ENCODE results near the gene SEMA3A.

SEMA3A gene

GRCh38 chr7:84106291-84106690 is 88.3 kb downstream of the SEMA3A start:
- no peak overlapping the region for H3K27ac ChIP-seq (ENCODE audit: insufficient read depth, low read length, poor library complexity, severe bottlenecking)
- H3K4me1 ChIP-seq (ENCODE audit: control insufficient read depth, insufficient read depth, low read length, poor library complexity, severe bottlenecking), result no peaks in the 10 kb centered on the region
- no peaks in the 10 kb centered on the region for H3K36me3 ChIP-seq (ENCODE audit: control insufficient read depth, insufficient read depth, low read length)

GRCh38 chr7:84105586-84105985 is 89.0 kb downstream of the SEMA3A start:
- Histone ChIP-seq H3K9me3 (ENCODE audit: control insufficient read depth, low read length) (no peaks in the 10 kb centered on the region), H3K4me3 (ENCODE audit: insufficient read depth, low read depth, low read length, poor library complexity, severe bottlenecking) (no peak overlapping the region), H3K4me1 (ENCODE audit: control insufficient read depth, insufficient read depth, low read length, poor library complexity, severe bottlenecking) (no peaks in the 10 kb centered on the region), H3K36me3 (ENCODE audit: control insufficient read depth, insufficient read depth, low read length) (no peaks in the 10 kb centered on the region), H3K27ac (ENCODE audit: insufficient read depth, low read length, poor library complexity, severe bottlenecking) (no peak overlapping the region), H3K27me3 (replicated peaks; ENCODE audit: control insufficient read depth, insufficient read depth, low read length, poor library complexity, severe bottlenecking) (no peaks in the 10 kb centered on the region)
- no peak for DNase-seq

More at GRCh38 chr7:84106291-84106690, 88.3 kb downstream of the SEMA3A start:
- DNase-seq, result no peak
- H3K27me3 ChIP-seq (replicated peaks; ENCODE audit: control insufficient read depth, insufficient read depth, low read length, poor library complexity, severe bottlenecking), result no peaks in the 10 kb centered on the region
- no peaks in the 10 kb centered on the region for H3K9me3 ChIP-seq (ENCODE audit: control insufficient read depth, low read length)
- no peak overlapping the region for H3K4me3 ChIP-seq (ENCODE audit: insufficient read depth, low read depth, low read length, poor library complexity, severe bottlenecking)

- no peak overlapping the region for H3K27ac ChIP-seq (ENCODE audit: insufficient read depth, low read length, poor library complexity, severe bottlenecking)
- H3K27me3 ChIP-seq (replicated peaks; ENCODE audit: control insufficient read depth, insufficient read depth, low read length, poor library complexity, severe bottlenecking), result no peaks in the 10 kb centered on the region
- H3K9me3 ChIP-seq (ENCODE audit: control insufficient read depth, low read length), result no peaks in the 10 kb centered on the region
- no peaks in the 10 kb centered on the region for H3K36me3 ChIP-seq (ENCODE audit: control insufficient read depth, insufficient read depth, low read length)
- no peaks in the 10 kb centered on the region for H3K4me1 ChIP-seq (ENCODE audit: control insufficient read depth, insufficient read depth, low read length, poor library complexity, severe bottlenecking)
- no peak overlapping the region for H3K4me3 ChIP-seq (ENCODE audit: insufficient read depth, low read depth, low read length, poor library complexity, severe bottlenecking)
- DNase-seq, result no peak
These were observed 89.8 kb downstream of the SEMA3A start for GRCh38 chr7:84104826-84105225.

GRCh38 chr7:84102213-84102612 is 92.4 kb downstream of the SEMA3A start:
- H3K27ac ChIP-seq (ENCODE audit: insufficient read depth, low read length, poor library complexity, severe bottlenecking), result no peak overlapping the region
- no peaks in the 10 kb centered on the region for H3K36me3 ChIP-seq (ENCODE audit: control insufficient read depth, insufficient read depth, low read length)
- no peaks in the 10 kb centered on the region for H3K27me3 ChIP-seq (replicated peaks; ENCODE audit: control insufficient read depth, insufficient read depth, low read length, poor library complexity, severe bottlenecking)
- no peaks in the 10 kb centered on the region for H3K4me1 ChIP-seq (ENCODE audit: control insufficient read depth, insufficient read depth, low read length, poor library complexity, severe bottlenecking)
- no peak overlapping the region for H3K4me3 ChIP-seq (ENCODE audit: insufficient read depth, low read depth, low read length, poor library complexity, severe bottlenecking)
- DNase-seq, result no peak
- H3K9me3 ChIP-seq (ENCODE audit: control insufficient read depth, low read length), result no peaks in the 10 kb centered on the region

- H3K27ac ChIP-seq (ENCODE audit: insufficient read depth, low read length, poor library complexity, severe bottlenecking), result no peak overlapping the region
- H3K27me3 ChIP-seq (replicated peaks; ENCODE audit: control insufficient read depth, insufficient read depth, low read length, poor library complexity, severe bottlenecking), result no peaks in the 10 kb centered on the region
- H3K36me3 ChIP-seq (ENCODE audit: control insufficient read depth, insufficient read depth, low read length), result no peaks in the 10 kb centered on the region
- no peak for DNase-seq
- H3K9me3 ChIP-seq (ENCODE audit: control insufficient read depth, low read length), result no peaks in the 10 kb centered on the region
- H3K4me1 ChIP-seq (ENCODE audit: control insufficient read depth, insufficient read depth, low read length, poor library complexity, severe bottlenecking), result no peaks in the 10 kb centered on the region
- no peak overlapping the region for H3K4me3 ChIP-seq (ENCODE audit: insufficient read depth, low read depth, low read length, poor library complexity, severe bottlenecking)
These were observed 93.7 kb downstream of the SEMA3A start for GRCh38 chr7:84100866-84101265.

GRCh38 chr7:84095971-84096370 is 98.6 kb downstream of the SEMA3A start:
- H3K27me3 ChIP-seq (replicated peaks; ENCODE audit: control insufficient read depth, insufficient read depth, low read length, poor library complexity, severe bottlenecking), result no peaks in the 10 kb centered on the region
- no peaks in the 10 kb centered on the region for H3K9me3 ChIP-seq (ENCODE audit: control insufficient read depth, low read length)
- H3K36me3 ChIP-seq (ENCODE audit: control insufficient read depth, insufficient read depth, low read length), result no peaks in the 10 kb centered on the region
- H3K27ac ChIP-seq (ENCODE audit: insufficient read depth, low read length, poor library complexity, severe bottlenecking), result no peak overlapping the region
- H3K4me3 ChIP-seq (ENCODE audit: insufficient read depth, low read depth, low read length, poor library complexity, severe bottlenecking), result no peak overlapping the region
- H3K4me1 ChIP-seq (ENCODE audit: control insufficient read depth, insufficient read depth, low read length, poor library complexity, severe bottlenecking), result no peaks in the 10 kb centered on the region
- DNase-seq, result no peak

- Histone ChIP-seq H3K9me3 (ENCODE audit: control insufficient read depth, low read length) (no peaks in the 10 kb centered on the region), H3K36me3 (ENCODE audit: control insufficient read depth, insufficient read depth, low read length) (no peaks in the 10 kb centered on the region), H3K4me1 (ENCODE audit: control insufficient read depth, insufficient read depth, low read length, poor library complexity, severe bottlenecking) (no peaks in the 10 kb centered on the region), H3K4me3 (ENCODE audit: insufficient read depth, low read depth, low read length, poor library complexity, severe bottlenecking) (no peak overlapping the region), H3K27ac (ENCODE audit: insufficient read depth, low read length, poor library complexity, severe bottlenecking) (no peak overlapping the region), H3K27me3 (replicated peaks; ENCODE audit: control insufficient read depth, insufficient read depth, low read length, poor library complexity, severe bottlenecking) (no peaks in the 10 kb centered on the region)
- DNase-seq, result no peak
These were observed 102.4 kb downstream of the SEMA3A start for GRCh38 chr7:84092207-84092606.

GRCh38 chr7:84091318-84091717 is 103.3 kb downstream of the SEMA3A start:
- H3K4me1 ChIP-seq (ENCODE audit: control insufficient read depth, insufficient read depth, low read length, poor library complexity, severe bottlenecking), result no peaks in the 10 kb centered on the region
- H3K4me3 ChIP-seq (ENCODE audit: insufficient read depth, low read depth, low read length, poor library complexity, severe bottlenecking), result no peak overlapping the region
- H3K9me3 ChIP-seq (ENCODE audit: control insufficient read depth, low read length), result no peaks in the 10 kb centered on the region
- H3K36me3 ChIP-seq (ENCODE audit: control insufficient read depth, insufficient read depth, low read length), result no peaks in the 10 kb centered on the region
- DNase-seq, result no peak
- no peak overlapping the region for H3K27ac ChIP-seq (ENCODE audit: insufficient read depth, low read length, poor library complexity, severe bottlenecking)
- H3K27me3 ChIP-seq (replicated peaks; ENCODE audit: control insufficient read depth, insufficient read depth, low read length, poor library complexity, severe bottlenecking), result no peaks in the 10 kb centered on the region

GRCh38 chr7:84088802-84089201 is 105.8 kb downstream of the SEMA3A start:
- no peak for DNase-seq
- H3K36me3 ChIP-seq (ENCODE audit: control insufficient read depth, insufficient read depth, low read length), result no peaks in the 10 kb centered on the region
- H3K9me3 ChIP-seq (ENCODE audit: control insufficient read depth, low read length), result no peaks in the 10 kb centered on the region
- no peaks in the 10 kb centered on the region for H3K27me3 ChIP-seq (replicated peaks; ENCODE audit: control insufficient read depth, insufficient read depth, low read length, poor library complexity, severe bottlenecking)
- no peak overlapping the region for H3K4me3 ChIP-seq (ENCODE audit: insufficient read depth, low read depth, low read length, poor library complexity, severe bottlenecking)
- no peak overlapping the region for H3K27ac ChIP-seq (ENCODE audit: insufficient read depth, low read length, poor library complexity, severe bottlenecking)
- H3K4me1 ChIP-seq (ENCODE audit: control insufficient read depth, insufficient read depth, low read length, poor library complexity, severe bottlenecking), result no peaks in the 10 kb centered on the region

- Histone ChIP-seq H3K4me3 (ENCODE audit: insufficient read depth, low read depth, low read length, poor library complexity, severe bottlenecking) (no peak overlapping the region), H3K36me3 (ENCODE audit: control insufficient read depth, insufficient read depth, low read length) (no peaks in the 10 kb centered on the region), H3K27ac (ENCODE audit: insufficient read depth, low read length, poor library complexity, severe bottlenecking) (no peak overlapping the region), H3K27me3 (replicated peaks; ENCODE audit: control insufficient read depth, insufficient read depth, low read length, poor library complexity, severe bottlenecking) (no peaks in the 10 kb centered on the region), H3K9me3 (ENCODE audit: control insufficient read depth, low read length) (no peaks in the 10 kb centered on the region), H3K4me1 (ENCODE audit: control insufficient read depth, insufficient read depth, low read length, poor library complexity, severe bottlenecking) (no peaks in the 10 kb centered on the region)
- DNase-seq, result no peak
These were observed 108.6 kb downstream of the SEMA3A start for GRCh38 chr7:84085998-84086397.

- no peak for DNase-seq
These were observed 109.4 kb downstream of the SEMA3A start for GRCh38 chr7:84085147-84085546.

More at GRCh38 chr7:84085147-84085546, 109.4 kb downstream of the SEMA3A start:
- H3K36me3 ChIP-seq (ENCODE audit: control insufficient read depth, insufficient read depth, low read length), result no peaks in the 10 kb centered on the region
- no peaks in the 10 kb centered on the region for H3K27me3 ChIP-seq (replicated peaks; ENCODE audit: control insufficient read depth, insufficient read depth, low read length, poor library complexity, severe bottlenecking)
- H3K4me3 ChIP-seq (ENCODE audit: insufficient read depth, low read depth, low read length, poor library complexity, severe bottlenecking), result no peak overlapping the region
- no peaks in the 10 kb centered on the region for H3K9me3 ChIP-seq (ENCODE audit: control insufficient read depth, low read length)
- no peak overlapping the region for H3K27ac ChIP-seq (ENCODE audit: insufficient read depth, low read length, poor library complexity, severe bottlenecking)
- H3K4me1 ChIP-seq (ENCODE audit: control insufficient read depth, insufficient read depth, low read length, poor library complexity, severe bottlenecking), result no peaks in the 10 kb centered on the region

Data from effector memory CD4-positive, alpha-beta T cell (primary cell).